CD4-positive, alpha-beta memory T cell (primary cell): ENCODE results near the gene FHOD3. TPM values are rescaled to one million over a fixed set of nuclear protein-coding genes. Genes with fewer than 3 reads are reported as not detected.

Experiments
- CTCF ChIA-PET: fragments of 350-600 bp; sonication (Branson Sonifier 250); formaldehyde crosslinking; loops from one replicate; lab custom pipeline; 2021; ENCODE audit warnings: inconsistent platforms; ENCODE audit not compliant: partially characterized antibody; lab: Charles Lee
- POLR2A ChIA-PET: fragments of 350-600 bp; sonication (Branson Sonifier 250); formaldehyde crosslinking; loops from one replicate; lab custom pipeline; 2021; ENCODE audit not compliant: partially characterized antibody; lab: Charles Lee
- DNase-seq, 5 donors: peaks; one replicate each; pipeline versions ENCODE4 v3.0.0 to v3.0.0-alpha.2; 2020 to 2022; ENCODE audit warnings: mixed read lengths in 1 of 5
- H3K27ac ChIP-seq: one replicate; pipeline ENCODE4 v1.7.0; 2013; ENCODE audit warnings: low read depth, low read length
- H3K27me3 ChIP-seq: 2 replicates; pipeline ENCODE4 v1.7.0; 2013; ENCODE audit warnings: mild to moderate bottlenecking, low read length, moderate library complexity; ENCODE audit not compliant: insufficient read depth
- H3K36me3 ChIP-seq: 2 replicates; pipeline ENCODE4 v1.7.0; 2013; ENCODE audit warnings: mild to moderate bottlenecking, low read length, moderate library complexity; ENCODE audit not compliant: insufficient read depth
- H3K4me1 ChIP-seq: 2 replicates; pipeline ENCODE4 v1.7.0; 2013; ENCODE audit warnings: mild to moderate bottlenecking, low read length, moderate library complexity; ENCODE audit not compliant: insufficient read depth
- H3K4me3 ChIP-seq, 2 donors: one replicate each; pipeline ENCODE4 v1.7.0; 2013; ENCODE audit warnings: low read length in 2 of 2, mild to moderate bottlenecking in 1 of 2
- H3K9me3 ChIP-seq, 2 donors: one replicate each; pipeline ENCODE4 v1.7.0; 2013; ENCODE audit warnings: low read length in 2 of 2, control low read depth in 1 of 2; ENCODE audit not compliant: control insufficient read depth in 1 of 2
- H3K27ac Mint-ChIP-seq, 7 donors: one replicate each; pipeline ENCODE4 v1.8.0; 2020 to 2021; ENCODE audit warnings: mixed read lengths in 7 of 7, mild to moderate bottlenecking in 6 of 7, inconsistent platforms in 3 of 7, moderate library complexity in 3 of 7
- H3K27me3 Mint-ChIP-seq, 2 donors: one replicate each; pipeline ENCODE4 v1.8.0; 2020 to 2021; ENCODE audit warnings: mixed read lengths in 2 of 2
- H3K36me3 Mint-ChIP-seq, 2 donors: one replicate each; pipeline ENCODE4 v1.8.0; 2020 to 2021; ENCODE audit warnings: mixed read lengths in 2 of 2, inconsistent platforms in 1 of 2, mild to moderate bottlenecking in 1 of 2
- H3K4me1 Mint-ChIP-seq, 4 donors: one replicate each; pipeline ENCODE4 v1.8.0; 2020 to 2021; ENCODE audit warnings: mixed read lengths in 4 of 4, mild to moderate bottlenecking in 1 of 4
- H3K4me3 Mint-ChIP-seq, 8 donors: one replicate each; pipeline ENCODE4 v1.8.0; 2020 to 2021; ENCODE audit warnings: mixed read lengths in 8 of 8, mild to moderate bottlenecking in 7 of 8, moderate library complexity in 6 of 8, inconsistent platforms in 3 of 8
- H3K9me3 Mint-ChIP-seq, 8 donors: one replicate each; pipeline ENCODE4 v1.8.0; 2020 to 2021; ENCODE audit warnings: mixed read lengths in 8 of 8, mild to moderate bottlenecking in 5 of 8, inconsistent platforms in 3 of 8, moderate library complexity in 1 of 8
- intact Hi-C: fragments of 100-400 bp; cut with micrococcal nuclease; formaldehyde crosslinking; loops from one replicate; pipeline ENCODE4 v1.15.1; 2023
- polyA plus RNA-seq, 2 donors: library from polyadenylated mRNA; unstranded; fragments of 300-500 nt; fragmentation: Illumina TruSeq; gene quantifications; one replicate each; pipeline ENCODE4 v1.2.3, GENCODE V29; 2021
- total RNA-seq, 2 experiments: library from RNA; stranded (reverse); gene quantifications; one replicate each; pipeline ENCODE4 v1.2.3, GENCODE V29; 2021

Gene FHOD3
- total and polyA plus RNA-seq, 4 experiments from 2014 or later, result not detected

DNA sequence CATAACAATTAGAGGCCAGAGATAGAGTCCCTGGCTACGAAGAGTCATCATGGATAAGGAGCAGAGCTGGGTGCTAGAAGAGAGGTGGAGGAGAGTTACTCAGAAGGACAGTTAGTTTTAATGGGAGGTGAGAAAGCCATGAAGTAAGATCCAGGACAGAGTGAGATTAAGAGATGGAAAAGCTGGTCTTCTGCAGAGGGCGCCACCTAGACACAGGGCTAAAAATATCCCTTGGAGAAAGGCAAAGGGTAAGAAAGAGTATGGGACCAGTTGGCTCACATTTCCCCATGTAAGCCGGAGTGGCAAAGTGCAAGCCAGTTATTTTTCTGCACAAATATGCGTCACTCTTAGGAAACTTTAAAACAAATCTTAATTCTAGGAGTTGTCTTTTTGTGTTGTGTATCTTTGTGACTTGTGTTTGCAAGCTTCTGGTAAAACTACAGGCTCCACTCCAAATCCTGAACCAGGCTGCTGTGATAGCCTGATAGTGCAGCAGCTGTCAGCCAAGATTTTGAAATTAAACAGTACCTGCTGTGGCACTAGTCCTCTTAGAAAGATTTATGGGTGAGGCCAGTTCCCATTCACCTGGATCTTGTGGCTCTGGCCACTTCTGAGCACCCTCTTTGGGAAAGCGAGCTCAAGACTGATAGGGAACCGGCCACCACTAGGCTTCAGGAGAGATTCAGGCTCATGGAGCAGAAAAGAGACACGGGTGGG is 327.1 kb downstream of the FHOD3 start:
- H3K4me3 Mint-ChIP-seq, result no peak overlapping the region
- no peak overlapping the region for H3K27ac Mint-ChIP-seq
- Histone ChIP-seq H3K36me3 (no peaks in the 10 kb centered on the region), H3K4me3 (no peak overlapping the region), H3K4me1 (no peaks in the 10 kb centered on the region), H3K27me3 (no peaks in the 10 kb centered on the region), H3K27ac (no peak overlapping the region), H3K9me3 (no peaks in the 10 kb centered on the region)
- CTCF ChIA-PET, result no interaction called here
- no peaks in the 10 kb centered on the region for H3K4me1 Mint-ChIP-seq
- intact Hi-C loops, result no loop called here
- H3K27me3 Mint-ChIP-seq, result peaks cover 3 to 6% of the 10 kb centered on the region in 2 donors
- POLR2A ChIA-PET, result no interaction called here
- H3K9me3 Mint-ChIP-seq, result peaks cover 0 to 2% (median 0%) of the 10 kb centered on the region in 8 donors
- H3K36me3 Mint-ChIP-seq, result no peaks in the 10 kb centered on the region
- DNase-seq, result no peak

DNA sequence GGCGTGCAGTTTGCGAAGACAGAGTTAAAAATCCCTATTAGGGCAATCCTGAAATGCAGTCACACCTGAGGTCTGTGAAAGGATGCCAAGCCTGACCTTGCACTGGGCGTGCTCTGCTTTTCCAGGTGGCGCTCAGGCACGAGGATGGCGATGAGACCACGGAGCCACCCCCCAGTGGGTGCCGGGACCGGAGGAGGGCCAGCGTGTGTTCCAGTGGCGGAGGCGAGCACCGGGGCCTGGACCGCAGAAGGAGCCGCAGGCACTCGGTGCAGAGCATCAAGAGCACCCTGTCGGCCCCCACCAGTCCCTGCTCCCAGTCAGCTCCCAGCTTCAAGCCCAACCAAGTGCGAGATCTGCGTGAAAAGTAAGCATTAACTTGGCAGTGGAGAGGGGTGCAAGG is 327.9 kb downstream of the FHOD3 start:
- no peaks in the 10 kb centered on the region for H3K9me3 ChIP-seq
- Mint-ChIP-seq H3K27ac (no peak overlapping the region), H3K9me3 (peaks cover 0 to 2% (median 0%) of the 10 kb centered on the region in 8 donors), H3K36me3 (no peaks in the 10 kb centered on the region), H3K27me3 (peaks cover 3 to 5% of the 10 kb centered on the region in 2 donors), H3K4me1 (no peaks in the 10 kb centered on the region), H3K4me3 (no peak overlapping the region)
- no peak overlapping the region for H3K4me3 ChIP-seq
- no peak for DNase-seq
- H3K27ac ChIP-seq, result no peak overlapping the region
- ChIA-PET CTCF (no interaction called here), POLR2A (no interaction called here)
- no peaks in the 10 kb centered on the region for H3K4me1 ChIP-seq
- intact Hi-C loops, result no loop called here
- no peaks in the 10 kb centered on the region for H3K27me3 ChIP-seq
- H3K36me3 ChIP-seq, result no peaks in the 10 kb centered on the region

- Mint-ChIP-seq H3K4me1 (no peaks in the 10 kb centered on the region), H3K9me3 (peaks cover 0 to 2% (median 0%) of the 10 kb centered on the region in 8 donors), H3K4me3 (no peak overlapping the region), H3K36me3 (no peaks in the 10 kb centered on the region), H3K27me3 (peaks cover 3% of the 10 kb centered on the region in 2 donors), H3K27ac (no peak overlapping the region)
- ChIA-PET CTCF (no interaction called here), POLR2A (no interaction called here)
- intact Hi-C loops, result no loop called here
- H3K4me3 ChIP-seq, result no peak overlapping the region
- DNase-seq, result no peak
- H3K36me3 ChIP-seq, result no peaks in the 10 kb centered on the region
- no peak overlapping the region for H3K27ac ChIP-seq
- H3K4me1 ChIP-seq, result no peaks in the 10 kb centered on the region
- H3K27me3 ChIP-seq, result no peaks in the 10 kb centered on the region
- H3K9me3 ChIP-seq, result no peaks in the 10 kb centered on the region
These were observed 330.1 kb downstream of the FHOD3 start for GRCh38 chr18:36627637-36628036.

- no peak overlapping the region for H3K27ac Mint-ChIP-seq
- ChIA-PET POLR2A (no interaction called here), CTCF (no interaction called here)
- Histone ChIP-seq H3K27me3 (no peaks in the 10 kb centered on the region), H3K27ac (no peak overlapping the region), H3K36me3 (no peaks in the 10 kb centered on the region), H3K9me3 (no peaks in the 10 kb centered on the region), H3K4me1 (no peaks in the 10 kb centered on the region), H3K4me3 (no peak overlapping the region)
- peaks cover 0 to 2% (median 0%) of the 10 kb centered on the region in 8 donors for H3K9me3 Mint-ChIP-seq
- H3K27me3 Mint-ChIP-seq, result peaks cover 3 to 5% of the 10 kb centered on the region in 2 donors
- no peaks in the 10 kb centered on the region for H3K36me3 Mint-ChIP-seq
- no peak overlapping the region for H3K4me3 Mint-ChIP-seq
- DNase-seq, result no peak
- no peaks in the 10 kb centered on the region for H3K4me1 Mint-ChIP-seq
- intact Hi-C loops, result no loop called here
These were observed 331.1 kb downstream of the FHOD3 start for GRCh38 chr18:36628435-36629137.

- Mint-ChIP-seq H3K36me3 (no peaks in the 10 kb centered on the region), H3K4me1 (no peaks in the 10 kb centered on the region), H3K27ac (no peak overlapping the region), H3K9me3 (peaks cover 0 to 2% (median 0%) of the 10 kb centered on the region in 8 donors), H3K27me3 (peaks cover 5 to 7% of the 10 kb centered on the region in 2 donors), H3K4me3 (no peak overlapping the region)
- CTCF ChIA-PET, result no interaction called here
- Histone ChIP-seq H3K36me3 (no peaks in the 10 kb centered on the region), H3K27me3 (no peaks in the 10 kb centered on the region), H3K9me3 (no peaks in the 10 kb centered on the region), H3K4me1 (no peaks in the 10 kb centered on the region), H3K4me3 (no peak overlapping the region), H3K27ac (no peak overlapping the region)
- DNase-seq, result no peak
- intact Hi-C loops, result no loop called here
- POLR2A ChIA-PET, result no interaction called here
These were observed 331.6 kb downstream of the FHOD3 start for GRCh38 chr18:36629138-36629530.

DNA sequence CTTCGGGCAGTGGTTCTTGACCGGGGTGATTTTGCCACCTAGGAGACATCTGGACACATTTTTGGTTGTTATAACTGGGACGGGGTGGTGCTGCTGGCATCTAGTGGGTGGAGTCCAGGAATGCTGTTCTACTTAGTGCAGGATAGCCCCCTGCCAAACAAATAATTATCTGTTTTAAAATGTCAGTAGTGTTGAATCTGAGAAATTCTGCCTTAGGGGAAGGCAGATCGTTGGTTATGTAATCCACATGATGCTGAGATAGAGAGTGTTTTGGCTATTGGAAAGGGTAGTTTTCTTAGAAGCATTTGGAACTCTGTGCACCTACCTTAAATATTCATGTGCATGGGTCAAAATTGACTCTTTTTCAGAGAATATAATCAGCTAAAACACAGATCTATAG is 332.3 kb downstream of the FHOD3 start:
- Mint-ChIP-seq H3K36me3 (no peaks in the 10 kb centered on the region), H3K4me1 (no peaks in the 10 kb centered on the region), H3K27me3 (peaks cover 6 to 8% of the 10 kb centered on the region in 2 donors), H3K4me3 (no peak overlapping the region), H3K27ac (no peak overlapping the region), H3K9me3 (peaks cover 0 to 2% (median 0%) of the 10 kb centered on the region in 8 donors)
- Histone ChIP-seq H3K4me3 (no peak overlapping the region), H3K9me3 (no peaks in the 10 kb centered on the region), H3K4me1 (no peaks in the 10 kb centered on the region), H3K27me3 (no peaks in the 10 kb centered on the region), H3K36me3 (no peaks in the 10 kb centered on the region), H3K27ac (no peak overlapping the region)
- ChIA-PET POLR2A (no interaction called here), CTCF (no interaction called here)
- intact Hi-C loops, result no loop called here
- no peak for DNase-seq

DNA sequence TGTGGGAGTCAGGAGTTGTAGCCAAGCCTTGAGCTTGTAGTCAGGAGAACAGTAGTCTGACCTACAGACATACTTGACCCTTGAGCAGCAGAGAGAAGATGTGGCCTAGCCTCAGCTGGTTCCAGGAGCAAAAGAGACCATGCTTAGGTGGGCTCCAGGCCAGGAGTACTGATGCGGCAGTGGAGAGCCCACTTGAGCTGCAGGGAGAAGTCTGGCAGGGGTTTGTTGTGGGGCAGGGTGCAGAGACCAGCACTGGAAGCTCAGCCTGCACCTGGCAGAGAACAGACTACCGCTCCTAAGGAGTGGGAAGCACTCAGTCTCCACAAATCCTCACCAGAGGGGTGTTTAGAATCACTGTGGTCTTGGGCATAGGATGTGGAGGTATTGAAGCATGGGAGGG is 333.4 kb downstream of the FHOD3 start:
- Histone ChIP-seq H3K4me1 (no peaks in the 10 kb centered on the region), H3K36me3 (no peaks in the 10 kb centered on the region), H3K27me3 (no peaks in the 10 kb centered on the region), H3K4me3 (no peak overlapping the region), H3K9me3 (no peaks in the 10 kb centered on the region), H3K27ac (no peak overlapping the region)
- H3K9me3 Mint-ChIP-seq, result peaks cover 0 to 2% (median 0%) of the 10 kb centered on the region in 8 donors
- POLR2A ChIA-PET, result no interaction called here
- H3K4me3 Mint-ChIP-seq, result no peak overlapping the region
- H3K27me3 Mint-ChIP-seq, result peaks cover 9 to 12% of the 10 kb centered on the region in 2 donors
- H3K36me3 Mint-ChIP-seq, result no peaks in the 10 kb centered on the region
- CTCF ChIA-PET, result no interaction called here
- DNase-seq, result no peak
- H3K4me1 Mint-ChIP-seq, result no peaks in the 10 kb centered on the region
- intact Hi-C loops, result no loop called here
- H3K27ac Mint-ChIP-seq, result no peak overlapping the region
